ENCODE results near the gene ANKRD10. TPM values are rescaled to one million over a fixed set of nuclear protein-coding genes. Genes with fewer than 3 reads are reported as not detected.
A peak's percentile ranks its signal among the peaks of the same experiment; 100 is the strongest.

Gene ANKRD10
- total RNA-seq, 2 donors from 2014 or later: 180 to 207 TPM

DNA sequence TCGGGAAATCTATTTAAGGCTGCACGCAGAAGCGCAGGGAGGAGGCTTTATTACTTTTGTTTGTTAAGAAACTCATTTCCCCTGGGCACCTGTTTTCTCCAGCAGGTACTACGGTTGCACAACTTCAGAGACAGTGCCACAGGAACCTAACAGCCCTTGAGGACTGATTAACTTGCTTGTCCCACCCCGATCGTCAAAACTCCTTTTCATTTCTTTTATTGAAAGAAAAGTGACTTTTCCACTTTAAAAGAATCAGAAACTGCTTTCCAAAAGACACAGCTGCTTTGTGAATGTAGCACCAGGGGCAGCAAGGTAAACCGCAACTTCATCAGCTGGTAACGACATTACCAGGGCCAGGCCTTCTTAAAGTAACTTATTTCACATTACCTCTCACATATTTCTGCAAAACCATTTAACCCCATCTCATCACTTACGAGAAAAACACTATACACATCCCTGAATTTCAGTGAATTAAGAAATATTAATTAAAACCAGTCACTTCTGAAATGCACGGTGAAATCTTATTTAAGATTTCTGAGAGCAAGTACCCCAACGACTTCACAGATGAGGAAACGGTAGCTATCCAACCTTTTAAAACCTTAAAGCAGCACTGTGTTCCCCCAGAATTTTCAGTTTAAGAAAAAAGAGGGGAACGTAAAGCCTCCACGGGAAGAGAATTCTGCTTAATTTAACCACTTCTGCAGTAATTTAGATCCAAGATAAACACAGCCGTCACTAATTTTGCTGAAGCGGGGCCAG, 1.4 kb downstream of the ANKRD10 start:
- Mint-ChIP-seq H3K9me3 (no peaks in the 10 kb centered on the region), H3K4me3 (peak overlapping the region; percentile 95), H3K27me3 (no peaks in the 10 kb centered on the region), H3K4me1 (peaks cover 35% of the 10 kb centered on the region), H3K27ac (peak overlapping the region; percentile 92), H3K36me3 (ENCODE audit: low read depth) (peaks cover 54% of the 10 kb centered on the region)
- ATAC-seq (replicated peaks): no peak

DNA sequence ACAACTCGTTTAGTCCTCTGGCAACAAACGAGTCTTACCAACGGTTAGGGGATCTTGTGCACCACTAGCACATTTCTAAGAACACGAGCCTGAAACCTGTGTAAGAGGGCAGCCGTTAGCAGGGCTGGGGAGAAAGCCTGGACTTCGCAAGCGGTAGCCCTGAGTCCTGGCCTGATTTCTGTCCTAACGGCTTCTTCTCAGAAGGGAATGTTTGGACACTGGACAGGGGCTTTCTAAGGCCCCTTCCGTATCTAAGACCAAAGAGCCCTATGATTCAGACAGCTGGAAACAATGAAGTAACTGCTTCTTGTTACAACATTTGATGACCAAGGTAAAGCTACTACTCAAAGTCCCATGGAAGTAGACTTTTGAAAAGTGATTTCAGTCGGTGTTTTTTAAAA, 2.2 kb downstream of the ANKRD10 start:
- peak overlapping the region; percentile 92 for H3K27ac Mint-ChIP-seq
- H3K4me1 Mint-ChIP-seq: peaks cover 33% of the 10 kb centered on the region
- ATAC-seq (replicated peaks): no peak
- no peaks in the 10 kb centered on the region for H3K27me3 Mint-ChIP-seq
- H3K9me3 Mint-ChIP-seq: no peaks in the 10 kb centered on the region
- H3K4me3 Mint-ChIP-seq: peak overlapping the region; percentile 95
- peaks cover 62% of the 10 kb centered on the region for H3K36me3 Mint-ChIP-seq (ENCODE audit: low read depth)

DNA sequence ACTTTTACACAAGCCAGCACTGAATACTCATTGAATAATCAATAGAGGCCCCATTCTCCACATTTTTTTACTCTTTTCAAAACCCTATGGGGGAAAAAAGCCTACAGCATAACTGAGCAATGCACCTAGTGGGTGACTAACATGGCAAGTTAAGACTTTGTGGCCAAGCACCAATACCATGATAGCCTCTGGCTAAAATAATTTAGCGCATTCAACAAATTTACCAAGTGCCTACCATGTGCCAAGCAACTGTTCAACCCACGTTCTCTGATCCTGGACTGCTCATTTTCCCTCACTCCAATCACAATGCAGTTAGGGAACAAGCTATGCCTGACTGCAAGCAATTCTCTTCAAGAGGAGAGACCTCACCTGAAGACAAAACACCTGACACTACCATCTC, 3.0 kb downstream of the ANKRD10 start:
- Mint-ChIP-seq H3K27me3 (no peaks in the 10 kb centered on the region), H3K9me3 (no peaks in the 10 kb centered on the region), H3K4me3 (peak overlapping the region; percentile 95), H3K36me3 (ENCODE audit: low read depth) (peaks cover 70% of the 10 kb centered on the region), H3K4me1 (peaks cover 32% of the 10 kb centered on the region), H3K27ac (peak overlapping the region; percentile 92)
- no peak for ATAC-seq (replicated peaks)

DNA sequence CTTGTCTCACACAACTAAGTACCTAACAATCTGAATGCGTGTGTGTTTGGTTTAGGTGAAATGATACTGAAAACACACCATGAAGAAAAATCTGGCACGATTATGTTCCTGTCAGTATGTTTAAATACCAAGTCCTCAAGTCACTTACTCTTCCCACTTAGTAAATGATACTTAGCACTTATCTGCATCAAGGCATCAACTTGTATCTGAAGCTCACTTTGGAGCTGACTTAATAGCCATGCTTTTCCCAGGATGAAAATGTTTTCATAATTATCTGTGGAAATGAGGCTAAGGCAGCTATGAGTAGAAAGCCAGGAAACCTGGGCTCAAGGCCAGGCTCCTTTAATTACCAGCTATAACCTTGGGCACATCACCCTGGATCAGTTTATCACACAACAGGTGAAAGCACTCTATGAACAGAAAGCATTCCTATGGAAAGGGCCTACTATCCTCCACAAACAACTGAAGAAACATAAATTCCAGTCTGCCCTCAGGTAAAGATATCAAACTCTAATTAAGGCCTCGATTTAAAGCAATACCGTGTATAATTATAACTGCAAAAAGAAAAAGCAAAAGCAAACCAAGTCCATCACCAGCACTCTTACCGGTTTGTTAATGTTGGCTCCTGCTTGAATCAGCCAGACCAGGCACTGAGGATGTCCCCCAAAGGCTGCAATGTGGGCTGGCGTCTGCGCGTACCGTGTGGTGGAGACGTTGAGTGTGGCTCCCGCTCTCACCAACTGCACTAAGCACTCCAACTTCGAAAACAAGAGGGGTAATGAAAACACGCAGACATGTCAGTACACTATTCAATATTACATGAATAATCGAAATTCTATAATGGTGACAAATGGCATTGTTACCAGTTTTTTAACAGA, 4.6 kb downstream of the ANKRD10 start:
- H3K9me3 Mint-ChIP-seq: no peaks in the 10 kb centered on the region
- no peak for ATAC-seq (replicated peaks)
- H3K36me3 Mint-ChIP-seq (ENCODE audit: low read depth): peaks cover 86% of the 10 kb centered on the region
- no peaks in the 10 kb centered on the region for H3K27me3 Mint-ChIP-seq
- H3K4me1 Mint-ChIP-seq: peaks cover 43% of the 10 kb centered on the region
- H3K4me3 Mint-ChIP-seq: peak overlapping the region; percentile 95
- H3K27ac Mint-ChIP-seq: no peak overlapping the region

DNA sequence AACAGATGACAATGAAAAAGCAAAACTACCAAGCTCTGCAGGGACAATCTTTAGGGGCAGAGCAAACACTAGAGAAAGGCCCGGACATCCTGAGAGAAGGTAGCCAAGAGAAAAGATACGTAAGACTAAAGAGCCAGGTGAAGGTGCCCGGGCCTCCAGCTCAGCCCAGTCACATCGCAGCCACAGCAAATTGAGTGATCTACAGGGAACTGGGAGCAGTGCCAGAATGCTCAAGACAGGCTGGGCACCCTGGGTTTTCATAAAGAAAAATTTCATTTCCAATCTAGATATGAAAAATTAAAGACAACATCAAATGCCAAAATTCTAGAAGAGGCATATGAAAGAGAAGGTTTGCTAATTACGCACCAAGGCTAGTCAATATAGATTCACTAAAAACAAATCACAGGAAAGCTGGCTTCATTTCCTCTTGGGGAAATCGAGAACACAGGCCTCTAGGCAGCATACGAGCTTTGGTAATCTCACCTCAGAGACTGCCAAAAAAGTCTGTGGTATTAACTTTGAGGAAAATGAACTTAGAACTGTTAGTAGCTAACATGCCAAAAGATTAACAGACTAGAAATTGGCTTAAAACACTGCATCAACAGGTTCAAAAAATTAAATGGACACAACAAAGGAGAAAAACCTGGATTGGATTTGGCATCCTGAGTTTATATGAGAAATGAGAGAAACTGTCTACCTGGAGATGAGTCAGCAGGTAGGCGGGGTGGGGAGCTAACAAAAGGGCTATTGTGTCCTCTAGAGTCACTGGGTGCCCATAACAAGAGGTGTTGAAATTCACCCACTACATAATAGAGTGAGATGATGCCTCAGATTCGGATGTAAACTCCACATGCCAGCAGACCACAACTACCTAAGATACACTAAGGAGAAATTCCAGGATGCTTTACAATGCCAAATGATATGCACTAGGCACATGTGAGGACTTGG, 6.6 kb downstream of the ANKRD10 start:
- ATAC-seq (replicated peaks): peak; percentile 70
- peaks cover 100% of the 10 kb centered on the region for H3K36me3 Mint-ChIP-seq (ENCODE audit: low read depth)
- peaks cover 43% of the 10 kb centered on the region for H3K4me1 Mint-ChIP-seq
- H3K27ac Mint-ChIP-seq: peak overlapping the region; percentile 40
- no peaks in the 10 kb centered on the region for H3K27me3 Mint-ChIP-seq
- peak overlapping the region; percentile 29 for H3K4me3 Mint-ChIP-seq
- no peaks in the 10 kb centered on the region for H3K9me3 Mint-ChIP-seq

DNA sequence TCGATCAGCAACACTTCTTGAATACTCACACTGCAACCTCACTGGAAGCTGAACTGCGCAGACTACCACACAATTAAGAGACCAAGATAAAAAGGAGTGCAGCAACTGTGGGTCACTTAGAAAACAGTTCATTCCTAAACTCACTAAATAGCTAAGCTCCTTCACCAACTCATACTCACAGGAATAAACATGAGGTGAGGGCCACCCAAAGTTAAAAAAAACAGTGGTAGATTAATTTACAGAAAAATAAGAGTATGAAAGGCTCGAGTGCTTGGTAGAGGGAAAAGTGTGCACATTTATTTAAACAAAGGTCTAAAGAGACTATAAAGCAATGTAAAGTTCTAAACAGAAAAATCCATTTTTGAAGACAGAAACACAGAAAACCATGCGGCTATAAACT, 7.6 kb downstream of the ANKRD10 start:
- Mint-ChIP-seq H3K9me3 (no peaks in the 10 kb centered on the region), H3K4me3 (no peak overlapping the region), H3K27ac (peak overlapping the region; percentile 13), H3K27me3 (no peaks in the 10 kb centered on the region), H3K4me1 (peaks cover 43% of the 10 kb centered on the region), H3K36me3 (ENCODE audit: low read depth) (peaks cover 99% of the 10 kb centered on the region)
- ATAC-seq (replicated peaks): no peak

DNA sequence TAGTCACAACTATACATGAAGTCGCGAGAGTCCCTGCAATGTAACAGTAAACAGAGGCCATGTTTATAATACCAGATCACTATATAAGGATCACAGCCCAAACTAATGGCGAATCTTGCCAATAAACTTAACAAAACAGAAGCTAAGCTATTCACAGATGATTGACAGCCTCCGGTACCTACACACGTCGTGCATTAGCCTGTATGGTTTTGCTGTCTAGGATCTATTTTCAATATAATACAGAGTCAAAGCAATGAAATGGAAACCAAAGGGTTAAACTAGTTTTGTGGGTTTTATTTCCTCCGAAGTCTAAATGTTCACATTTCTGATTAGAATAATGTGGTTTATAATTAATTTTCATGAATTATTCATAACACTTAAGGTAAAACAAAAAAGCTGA, 10.1 kb downstream of the ANKRD10 start:
- no peak overlapping the region for H3K27ac Mint-ChIP-seq
- H3K27me3 Mint-ChIP-seq: no peaks in the 10 kb centered on the region
- peaks cover 96% of the 10 kb centered on the region for H3K36me3 Mint-ChIP-seq (ENCODE audit: low read depth)
- peaks cover 26% of the 10 kb centered on the region for H3K4me1 Mint-ChIP-seq
- ATAC-seq (replicated peaks): no peak
- H3K4me3 Mint-ChIP-seq: no peak overlapping the region
- no peaks in the 10 kb centered on the region for H3K9me3 Mint-ChIP-seq

DNA sequence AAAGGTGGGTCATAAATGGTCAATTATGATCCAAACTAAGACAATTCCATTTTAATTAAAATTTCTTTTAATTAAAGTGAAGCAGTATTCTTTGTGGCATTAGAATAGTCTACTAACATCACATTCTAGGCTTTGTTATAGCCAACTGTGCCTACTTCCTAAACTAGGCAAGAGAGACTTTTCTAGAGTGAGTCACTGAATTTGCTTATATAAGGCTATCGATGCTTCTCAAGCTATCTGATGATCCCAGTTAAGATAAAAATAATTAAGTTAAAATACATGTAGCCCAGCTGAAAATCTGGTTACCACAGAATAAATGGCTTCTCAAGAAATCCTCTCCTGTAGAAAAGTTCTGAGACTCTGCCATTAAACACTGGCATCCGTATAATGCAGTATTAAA, 12.5 kb downstream of the ANKRD10 start:
- no peaks in the 10 kb centered on the region for H3K9me3 Mint-ChIP-seq
- peaks cover 96% of the 10 kb centered on the region for H3K36me3 Mint-ChIP-seq (ENCODE audit: low read depth)
- ATAC-seq (replicated peaks): no peak
- H3K4me1 Mint-ChIP-seq: peaks cover 11% of the 10 kb centered on the region
- H3K27me3 Mint-ChIP-seq: no peaks in the 10 kb centered on the region
- H3K4me3 Mint-ChIP-seq: no peak overlapping the region
- H3K27ac Mint-ChIP-seq: no peak overlapping the region

DNA sequence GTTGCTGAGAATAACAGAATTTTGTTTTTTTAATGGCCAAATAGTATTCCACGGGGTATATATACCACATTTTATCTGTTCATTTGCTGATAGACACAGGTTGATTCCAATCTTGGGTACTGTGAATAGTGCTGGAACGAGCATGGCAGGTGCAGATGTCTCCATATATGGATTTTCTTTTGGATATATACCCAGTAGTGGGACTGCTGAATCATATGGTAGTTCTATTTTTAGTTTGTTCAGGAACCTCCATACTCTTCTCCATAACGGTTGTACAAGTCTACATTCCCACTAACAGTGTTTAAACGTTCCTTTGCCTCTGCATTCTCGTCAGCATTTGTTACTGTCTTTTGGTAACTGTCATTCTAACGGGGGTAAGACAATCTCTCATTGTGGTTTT, 17.3 kb downstream of the ANKRD10 start:
- Mint-ChIP-seq H3K9me3 (no peaks in the 10 kb centered on the region), H3K27me3 (no peaks in the 10 kb centered on the region), H3K4me1 (peaks cover 6% of the 10 kb centered on the region), H3K27ac (peak overlapping the region; percentile 15), H3K36me3 (ENCODE audit: low read depth) (peaks cover 96% of the 10 kb centered on the region), H3K4me3 (no peak overlapping the region)
- ATAC-seq (replicated peaks): no peak

DNA sequence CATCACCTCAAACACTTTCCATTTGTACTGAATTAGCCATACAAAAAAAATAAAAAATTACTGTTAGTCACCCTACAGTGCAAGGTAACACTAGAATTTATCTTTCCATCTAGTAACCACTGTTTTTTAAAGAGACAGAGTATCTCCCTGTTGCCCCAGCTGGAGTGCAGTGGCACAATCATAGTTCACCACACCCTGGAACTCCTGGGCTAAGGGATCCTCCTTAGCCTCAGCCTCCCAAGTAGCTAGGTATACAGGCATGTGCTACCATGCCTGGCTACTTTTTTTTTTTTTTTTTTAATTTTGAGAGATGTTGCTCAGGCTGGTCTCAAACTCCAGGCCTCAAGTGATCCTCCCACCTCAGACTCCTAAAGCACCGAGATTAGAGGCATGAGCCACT, 17.9 kb downstream of the ANKRD10 start:
- Mint-ChIP-seq H3K4me1 (peaks cover 6% of the 10 kb centered on the region), H3K27me3 (no peaks in the 10 kb centered on the region), H3K9me3 (no peaks in the 10 kb centered on the region), H3K27ac (peak overlapping the region; percentile 15), H3K36me3 (ENCODE audit: low read depth) (peaks cover 97% of the 10 kb centered on the region), H3K4me3 (no peak overlapping the region)
- ATAC-seq (replicated peaks): no peak

DNA sequence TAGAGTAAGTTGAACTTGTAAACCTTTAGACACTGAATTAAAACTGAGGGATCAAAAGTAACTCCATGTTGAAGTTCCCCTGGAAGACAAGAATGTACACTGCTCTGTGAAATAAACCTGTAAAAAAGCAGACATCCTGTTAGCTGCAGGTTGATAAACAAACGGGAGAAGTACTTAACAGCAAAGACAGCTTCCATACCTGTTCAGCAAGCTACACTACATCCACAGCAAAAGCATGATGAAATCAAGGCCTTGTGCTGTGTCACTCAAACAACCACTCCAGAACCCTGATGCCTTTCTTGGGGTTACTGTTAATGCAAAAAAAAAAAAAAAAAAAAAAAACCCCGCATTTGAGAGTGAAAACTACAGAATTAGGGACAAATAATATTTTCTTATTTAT, 20.8 kb downstream of the ANKRD10 start:
- H3K27me3 Mint-ChIP-seq: no peaks in the 10 kb centered on the region
- peaks cover 92% of the 10 kb centered on the region for H3K36me3 Mint-ChIP-seq (ENCODE audit: low read depth)
- peaks cover 6% of the 10 kb centered on the region for H3K4me1 Mint-ChIP-seq
- ATAC-seq (replicated peaks): no peak
- no peak overlapping the region for H3K27ac Mint-ChIP-seq
- H3K4me3 Mint-ChIP-seq: no peak overlapping the region
- no peaks in the 10 kb centered on the region for H3K9me3 Mint-ChIP-seq

DNA sequence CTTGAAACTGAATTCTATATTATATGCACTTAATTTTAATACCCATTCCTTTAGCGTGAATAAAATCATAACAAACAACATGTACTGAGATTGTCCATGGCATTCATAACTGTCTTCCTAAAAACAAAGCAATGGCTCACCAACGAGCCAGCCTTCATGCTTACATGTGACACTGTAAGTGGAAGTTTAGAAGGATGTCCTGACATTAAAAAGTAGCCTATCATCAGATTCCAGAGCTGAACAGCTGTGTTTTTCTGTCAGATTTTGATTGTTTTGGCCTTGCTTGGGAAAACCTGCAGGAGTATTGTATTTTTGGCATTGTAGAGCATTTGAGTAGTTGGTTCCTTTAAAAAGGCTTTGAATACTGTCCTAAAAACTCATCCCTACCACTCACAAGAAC, 21.3 kb downstream of the ANKRD10 start:
- peaks cover 87% of the 10 kb centered on the region for H3K36me3 Mint-ChIP-seq (ENCODE audit: low read depth)
- H3K9me3 Mint-ChIP-seq: no peaks in the 10 kb centered on the region
- no peak overlapping the region for H3K27ac Mint-ChIP-seq
- H3K4me1 Mint-ChIP-seq: peaks cover 6% of the 10 kb centered on the region
- no peaks in the 10 kb centered on the region for H3K27me3 Mint-ChIP-seq
- no peak overlapping the region for H3K4me3 Mint-ChIP-seq
- no peak for ATAC-seq (replicated peaks)

DNA sequence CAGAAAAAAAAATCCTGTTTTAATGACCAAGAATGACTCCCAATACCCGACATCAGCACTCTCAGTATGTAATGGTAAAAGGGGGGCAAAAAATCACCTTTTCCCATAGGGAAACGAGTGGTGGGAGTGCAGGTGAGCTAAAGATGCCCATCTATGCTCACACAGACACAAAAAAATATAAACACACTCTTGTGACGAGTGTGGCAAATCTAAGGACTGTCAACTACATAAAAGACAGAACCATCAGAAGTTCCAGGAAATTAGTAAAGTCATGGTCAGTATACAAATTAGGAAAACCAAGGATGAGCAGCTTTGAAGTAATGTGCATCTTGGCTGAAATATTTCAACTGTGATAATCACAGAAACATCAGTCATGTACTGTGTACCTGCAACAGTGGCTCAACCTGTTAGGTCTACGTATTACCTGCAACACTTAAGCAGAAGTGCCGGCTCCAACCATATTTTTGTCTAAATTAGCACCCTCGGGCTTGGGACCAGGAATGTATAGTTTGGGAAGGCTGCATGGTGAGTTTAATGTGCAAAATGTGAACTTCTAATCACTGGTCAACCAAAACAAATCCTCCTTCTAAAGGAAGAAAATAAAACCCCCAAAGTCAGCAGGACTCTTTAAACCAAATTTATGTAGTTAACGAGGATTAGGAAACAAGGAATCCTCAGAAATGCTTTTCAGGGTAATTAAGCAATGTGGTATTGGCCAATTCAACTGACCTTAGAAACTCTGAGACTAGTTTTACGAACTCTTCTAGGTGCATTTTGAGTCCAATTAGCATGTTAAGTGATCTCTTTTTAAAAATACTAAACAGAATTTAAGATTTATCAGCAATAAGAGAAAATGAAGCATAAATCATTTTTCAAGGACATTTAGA, 24.3 kb downstream of the ANKRD10 start:
- ATAC-seq (replicated peaks): no peak
- no peaks in the 10 kb centered on the region for H3K27me3 Mint-ChIP-seq
- peaks cover 57% of the 10 kb centered on the region for H3K36me3 Mint-ChIP-seq (ENCODE audit: low read depth)
- no peaks in the 10 kb centered on the region for H3K4me1 Mint-ChIP-seq
- no peaks in the 10 kb centered on the region for H3K9me3 Mint-ChIP-seq
- H3K27ac Mint-ChIP-seq: no peak overlapping the region
- H3K4me3 Mint-ChIP-seq: no peak overlapping the region
